ENCODE results near the gene COL4A2.

Gene COL4A2

GRCh38 chr13:110268061-110268460 is 39.0 kb upstream of the COL4A2 start:
- no peak overlapping the region for H3K4me3 Mint-ChIP-seq
- H3K27ac Mint-ChIP-seq = no peak overlapping the region
- no peak for ATAC-seq
- no peaks in the 10 kb centered on the region for H3K36me3 Mint-ChIP-seq
- no peaks in the 10 kb centered on the region for H3K4me1 Mint-ChIP-seq
- H3K9me3 Mint-ChIP-seq = no peaks in the 10 kb centered on the region
- H3K27me3 Mint-ChIP-seq = peaks cover 1% of the 10 kb centered on the region

GRCh38 chr13:110268576-110269185 is 38.4 kb upstream of the COL4A2 start:
- H3K27me3 Mint-ChIP-seq = no peaks in the 10 kb centered on the region
- H3K4me1 Mint-ChIP-seq = no peaks in the 10 kb centered on the region
- H3K36me3 Mint-ChIP-seq = no peaks in the 10 kb centered on the region
- H3K27ac Mint-ChIP-seq = no peak overlapping the region
- H3K4me3 Mint-ChIP-seq = no peak overlapping the region
- no peak for ATAC-seq
- no peaks in the 10 kb centered on the region for H3K9me3 Mint-ChIP-seq

- Mint-ChIP-seq H3K4me3 (no peak overlapping the region), H3K27me3 (no peaks in the 10 kb centered on the region), H3K4me1 (no peaks in the 10 kb centered on the region), H3K36me3 (no peaks in the 10 kb centered on the region), H3K9me3 (no peaks in the 10 kb centered on the region), H3K27ac (no peak overlapping the region)
- ATAC-seq = no peak
Measured at GRCh38 chr13:110269509-110270185, 37.4 kb upstream of the COL4A2 start.

GRCh38 chr13:110270507-110270906 is 36.6 kb upstream of the COL4A2 start:
- Mint-ChIP-seq H3K4me1 (no peaks in the 10 kb centered on the region), H3K4me3 (no peak overlapping the region), H3K27ac (no peak overlapping the region), H3K27me3 (no peaks in the 10 kb centered on the region), H3K9me3 (no peaks in the 10 kb centered on the region), H3K36me3 (no peaks in the 10 kb centered on the region)
- ATAC-seq = no peak

- ATAC-seq = no peak
- Mint-ChIP-seq H3K27ac (no peak overlapping the region), H3K4me3 (no peak overlapping the region), H3K4me1 (no peaks in the 10 kb centered on the region), H3K36me3 (no peaks in the 10 kb centered on the region), H3K9me3 (no peaks in the 10 kb centered on the region), H3K27me3 (no peaks in the 10 kb centered on the region)
Measured at GRCh38 chr13:110271313-110271712, 35.8 kb upstream of the COL4A2 start.

GRCh38 chr13:110272227-110272626 is 34.9 kb upstream of the COL4A2 start:
- H3K27me3 Mint-ChIP-seq = no peaks in the 10 kb centered on the region
- no peak for ATAC-seq
- H3K36me3 Mint-ChIP-seq = no peaks in the 10 kb centered on the region
- no peaks in the 10 kb centered on the region for H3K4me1 Mint-ChIP-seq
- H3K4me3 Mint-ChIP-seq = no peak overlapping the region
- no peaks in the 10 kb centered on the region for H3K9me3 Mint-ChIP-seq
- H3K27ac Mint-ChIP-seq = no peak overlapping the region

- no peaks in the 10 kb centered on the region for H3K27me3 Mint-ChIP-seq
- no peaks in the 10 kb centered on the region for H3K36me3 Mint-ChIP-seq
- H3K9me3 Mint-ChIP-seq = no peaks in the 10 kb centered on the region
- no peak overlapping the region for H3K4me3 Mint-ChIP-seq
- no peak overlapping the region for H3K27ac Mint-ChIP-seq
- ATAC-seq = no peak
- no peaks in the 10 kb centered on the region for H3K4me1 Mint-ChIP-seq
Measured at GRCh38 chr13:110272651-110273050, 34.4 kb upstream of the COL4A2 start.

GRCh38 chr13:110273254-110273653 is 33.8 kb upstream of the COL4A2 start:
- no peaks in the 10 kb centered on the region for H3K9me3 Mint-ChIP-seq
- no peak for ATAC-seq
- H3K27ac Mint-ChIP-seq = no peak overlapping the region
- no peak overlapping the region for H3K4me3 Mint-ChIP-seq
- no peaks in the 10 kb centered on the region for H3K4me1 Mint-ChIP-seq
- H3K27me3 Mint-ChIP-seq = no peaks in the 10 kb centered on the region
- H3K36me3 Mint-ChIP-seq = no peaks in the 10 kb centered on the region

- H3K4me3 Mint-ChIP-seq = no peak overlapping the region
- no peak for ATAC-seq
- H3K36me3 Mint-ChIP-seq = no peaks in the 10 kb centered on the region
- no peaks in the 10 kb centered on the region for H3K27me3 Mint-ChIP-seq
- no peak overlapping the region for H3K27ac Mint-ChIP-seq
- H3K9me3 Mint-ChIP-seq = no peaks in the 10 kb centered on the region
- H3K4me1 Mint-ChIP-seq = no peaks in the 10 kb centered on the region
Measured at GRCh38 chr13:110274687-110275086, 32.4 kb upstream of the COL4A2 start.

GRCh38 chr13:110275931-110276552 is 31.0 kb upstream of the COL4A2 start:
- Mint-ChIP-seq H3K9me3 (no peaks in the 10 kb centered on the region), H3K36me3 (no peaks in the 10 kb centered on the region), H3K4me3 (no peak overlapping the region), H3K4me1 (no peaks in the 10 kb centered on the region), H3K27me3 (no peaks in the 10 kb centered on the region), H3K27ac (no peak overlapping the region)
- ATAC-seq = no peak

GRCh38 chr13:110276553-110276950 is 30.5 kb upstream of the COL4A2 start:
- Mint-ChIP-seq H3K4me1 (no peaks in the 10 kb centered on the region), H3K36me3 (no peaks in the 10 kb centered on the region), H3K27me3 (no peaks in the 10 kb centered on the region), H3K27ac (no peak overlapping the region), H3K4me3 (no peak overlapping the region), H3K9me3 (no peaks in the 10 kb centered on the region)
- ATAC-seq = no peak

- no peak for ATAC-seq
- H3K4me3 Mint-ChIP-seq = no peak overlapping the region
- no peaks in the 10 kb centered on the region for H3K4me1 Mint-ChIP-seq
- no peaks in the 10 kb centered on the region for H3K27me3 Mint-ChIP-seq
- H3K27ac Mint-ChIP-seq = no peak overlapping the region
- H3K36me3 Mint-ChIP-seq = no peaks in the 10 kb centered on the region
- peaks cover 2% of the 10 kb centered on the region for H3K9me3 Mint-ChIP-seq
Measured at GRCh38 chr13:110277357-110277975, 29.6 kb upstream of the COL4A2 start.

- H3K9me3 Mint-ChIP-seq = peaks cover 2% of the 10 kb centered on the region
- no peak for ATAC-seq
- no peaks in the 10 kb centered on the region for H3K36me3 Mint-ChIP-seq
- H3K27me3 Mint-ChIP-seq = no peaks in the 10 kb centered on the region
- H3K4me1 Mint-ChIP-seq = no peaks in the 10 kb centered on the region
- no peak overlapping the region for H3K4me3 Mint-ChIP-seq
- no peak overlapping the region for H3K27ac Mint-ChIP-seq
Measured at GRCh38 chr13:110278859-110279258, 28.2 kb upstream of the COL4A2 start.

- H3K27me3 Mint-ChIP-seq = no peaks in the 10 kb centered on the region
- no peak for ATAC-seq
- H3K4me3 Mint-ChIP-seq = no peak overlapping the region
- no peaks in the 10 kb centered on the region for H3K36me3 Mint-ChIP-seq
- H3K4me1 Mint-ChIP-seq = no peaks in the 10 kb centered on the region
- H3K9me3 Mint-ChIP-seq = peaks cover 2% of the 10 kb centered on the region
- no peak overlapping the region for H3K27ac Mint-ChIP-seq
Measured at GRCh38 chr13:110279684-110280083, 27.4 kb upstream of the COL4A2 start.

GRCh38 chr13:110280231-110280813 is 26.8 kb upstream of the COL4A2 start:
- no peak overlapping the region for H3K27ac Mint-ChIP-seq
- no peaks in the 10 kb centered on the region for H3K27me3 Mint-ChIP-seq
- H3K4me3 Mint-ChIP-seq = no peak overlapping the region
- H3K36me3 Mint-ChIP-seq = no peaks in the 10 kb centered on the region
- H3K4me1 Mint-ChIP-seq = no peaks in the 10 kb centered on the region
- ATAC-seq = no peak
- H3K9me3 Mint-ChIP-seq = peaks cover 2% of the 10 kb centered on the region

Data from stimulated activated memory B cell treated with anti-CD40 and anti-IgM and Interleukin-4, amounts not matched to agents 10 μg/mL and 1 μg/mL and 100 μg/mL, for 72 hours (primary cell).